ENCODE measurements around the gene CCNJ.

DNA sequence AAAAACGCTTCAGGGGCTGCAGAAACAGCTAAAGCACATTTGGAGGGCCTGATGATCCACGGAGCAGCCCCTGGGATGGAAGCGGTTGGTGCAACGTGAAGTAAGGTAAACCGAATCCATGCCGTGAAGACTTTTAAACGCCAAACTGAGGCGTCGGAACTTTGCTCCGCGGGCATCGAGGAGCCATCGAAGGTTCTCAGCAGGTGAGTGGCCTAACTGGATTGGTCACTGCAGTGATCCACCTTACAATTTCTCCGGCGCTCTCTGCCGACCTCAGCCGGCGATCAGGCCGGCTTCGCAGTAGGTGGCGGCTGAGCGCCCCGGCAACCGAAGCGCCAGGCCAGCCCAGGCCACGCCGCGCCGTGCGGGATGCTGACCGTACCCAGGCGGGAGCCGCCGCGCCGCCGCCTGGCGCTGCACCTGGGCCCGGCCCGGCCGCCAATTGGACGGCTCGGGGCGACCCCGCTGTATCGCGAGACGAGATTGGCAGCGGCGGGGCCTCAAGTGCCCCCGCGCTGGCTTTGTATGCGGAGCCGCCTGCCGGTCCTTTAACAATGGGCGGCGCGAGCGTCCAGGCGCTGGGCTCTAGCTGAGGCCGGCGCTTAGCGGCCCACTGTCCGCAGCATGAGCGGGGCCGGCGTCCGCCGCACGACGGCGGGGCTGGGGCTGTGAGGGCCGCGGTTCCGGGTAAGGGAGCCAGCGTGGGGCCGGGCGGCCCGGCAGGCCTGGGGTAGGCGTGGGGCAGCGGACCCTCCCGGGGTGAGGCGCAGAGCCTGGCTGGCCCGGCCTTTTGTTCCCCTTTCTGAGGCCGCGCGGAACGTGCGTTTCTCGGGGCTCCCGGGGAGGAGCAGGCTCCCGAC lies at the start of gene CCNJ:
- TF ChIP-seq, protein P1, sequence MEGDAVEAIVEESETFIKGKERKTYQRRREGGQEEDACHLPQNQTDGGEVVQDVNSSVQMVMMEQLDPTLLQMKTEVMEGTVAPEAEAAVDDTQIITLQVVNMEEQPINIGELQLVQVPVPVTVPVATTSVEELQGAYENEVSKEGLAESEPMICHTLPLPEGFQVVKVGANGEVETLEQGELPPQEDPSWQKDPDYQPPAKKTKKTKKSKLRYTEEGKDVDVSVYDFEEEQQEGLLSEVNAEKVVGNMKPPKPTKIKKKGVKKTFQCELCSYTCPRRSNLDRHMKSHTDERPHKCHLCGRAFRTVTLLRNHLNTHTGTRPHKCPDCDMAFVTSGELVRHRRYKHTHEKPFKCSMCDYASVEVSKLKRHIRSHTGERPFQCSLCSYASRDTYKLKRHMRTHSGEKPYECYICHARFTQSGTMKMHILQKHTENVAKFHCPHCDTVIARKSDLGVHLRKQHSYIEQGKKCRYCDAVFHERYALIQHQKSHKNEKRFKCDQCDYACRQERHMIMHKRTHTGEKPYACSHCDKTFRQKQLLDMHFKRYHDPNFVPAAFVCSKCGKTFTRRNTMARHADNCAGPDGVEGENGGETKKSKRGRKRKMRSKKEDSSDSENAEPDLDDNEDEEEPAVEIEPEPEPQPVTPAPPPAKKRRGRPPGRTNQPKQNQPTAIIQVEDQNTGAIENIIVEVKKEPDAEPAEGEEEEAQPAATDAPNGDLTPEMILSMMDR (IDR thresholded peaks at IDR 0.05) = no peak
- no peak for TF ChIP-seq RAD21 (IDR thresholded peaks at IDR 0.05; ENCODE audit: low read length)
- TF ChIP-seq TAF1 (IDR thresholded peaks at IDR 0.05; ENCODE audit: borderline replicate concordance, low read depth, low read length) = peak; percentile 55; the same call in 1 of the 2 replicates
- no peak for TF ChIP-seq GATA2 (CRISPR knock-in tag; IDR thresholded peaks at IDR 0.05)
- TF ChIP-seq, protein P2, sequence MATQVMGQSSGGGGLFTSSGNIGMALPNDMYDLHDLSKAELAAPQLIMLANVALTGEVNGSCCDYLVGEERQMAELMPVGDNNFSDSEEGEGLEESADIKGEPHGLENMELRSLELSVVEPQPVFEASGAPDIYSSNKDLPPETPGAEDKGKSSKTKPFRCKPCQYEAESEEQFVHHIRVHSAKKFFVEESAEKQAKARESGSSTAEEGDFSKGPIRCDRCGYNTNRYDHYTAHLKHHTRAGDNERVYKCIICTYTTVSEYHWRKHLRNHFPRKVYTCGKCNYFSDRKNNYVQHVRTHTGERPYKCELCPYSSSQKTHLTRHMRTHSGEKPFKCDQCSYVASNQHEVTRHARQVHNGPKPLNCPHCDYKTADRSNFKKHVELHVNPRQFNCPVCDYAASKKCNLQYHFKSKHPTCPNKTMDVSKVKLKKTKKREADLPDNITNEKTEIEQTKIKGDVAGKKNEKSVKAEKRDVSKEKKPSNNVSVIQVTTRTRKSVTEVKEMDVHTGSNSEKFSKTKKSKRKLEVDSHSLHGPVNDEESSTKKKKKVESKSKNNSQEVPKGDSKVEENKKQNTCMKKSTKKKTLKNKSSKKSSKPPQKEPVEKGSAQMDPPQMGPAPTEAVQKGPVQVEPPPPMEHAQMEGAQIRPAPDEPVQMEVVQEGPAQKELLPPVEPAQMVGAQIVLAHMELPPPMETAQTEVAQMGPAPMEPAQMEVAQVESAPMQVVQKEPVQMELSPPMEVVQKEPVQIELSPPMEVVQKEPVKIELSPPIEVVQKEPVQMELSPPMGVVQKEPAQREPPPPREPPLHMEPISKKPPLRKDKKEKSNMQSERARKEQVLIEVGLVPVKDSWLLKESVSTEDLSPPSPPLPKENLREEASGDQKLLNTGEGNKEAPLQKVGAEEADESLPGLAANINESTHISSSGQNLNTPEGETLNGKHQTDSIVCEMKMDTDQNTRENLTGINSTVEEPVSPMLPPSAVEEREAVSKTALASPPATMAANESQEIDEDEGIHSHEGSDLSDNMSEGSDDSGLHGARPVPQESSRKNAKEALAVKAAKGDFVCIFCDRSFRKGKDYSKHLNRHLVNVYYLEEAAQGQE (IDR thresholded peaks at IDR 0.05; ENCODE audit: low read depth, low read length) = 0 out of 2 replicates have a peak, but pooled peaks have one; percentile 18
- TF ChIP-seq TCF12 (IDR thresholded peaks at IDR 0.05) = no peak
- TF ChIP-seq EP300 (IDR thresholded peaks at IDR 0.05; ENCODE audit: borderline replicate concordance in 1 of 2, low read depth in 1 of 2, low read length in 1 of 2) = no peak
- TF ChIP-seq EZH2phosphoT487 (IDR thresholded peaks at IDR 0.05; ENCODE audit: borderline replicate concordance, low read depth) = no peak
- TF ChIP-seq, protein P3, sequence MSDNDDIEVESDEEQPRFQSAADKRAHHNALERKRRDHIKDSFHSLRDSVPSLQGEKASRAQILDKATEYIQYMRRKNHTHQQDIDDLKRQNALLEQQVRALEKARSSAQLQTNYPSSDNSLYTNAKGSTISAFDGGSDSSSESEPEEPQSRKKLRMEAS (IDR thresholded peaks at IDR 0.05; ENCODE audit: low read depth) = peak; percentile 74
- TF ChIP-seq SIN3A (IDR thresholded peaks at IDR 0.05; ENCODE audit: borderline replicate concordance, low read depth, low read length) = 0 out of 2 replicates have a peak, but pooled peaks have one; percentile 50

Data from SK-N-SH (cell line).